Osteoblast (primary cell): ENCODE data around the gene SRCIN1. TPM values are rescaled to one million over a fixed set of nuclear protein-coding genes. Genes with fewer than 3 reads are reported as not detected.

Experiments used
- DNase-seq: peaks from one replicate; pipeline ENCODE4 v3.0.0; 2011; ENCODE audit warnings: low spot score, mixed read lengths; ENCODE audit not compliant: insufficient read length; ENCODE audit errors: missing footprints
- H2AFZ ChIP-seq: 2 replicates; pipeline ENCODE4 v1.6.0; 2011; ENCODE audit warnings: mild to moderate bottlenecking, low read length
- H3K27ac ChIP-seq: 2 replicates; pipeline ENCODE4 v1.5.1; 2011; ENCODE audit warnings: mild to moderate bottlenecking, low read depth, low read length, moderate library complexity
- H3K27me3 ChIP-seq: 2 replicates; pipeline ENCODE4 v1.6.0; 2012; ENCODE audit warnings: mild to moderate bottlenecking, control low read depth, inconsistent platforms, low read length, moderate library complexity; ENCODE audit not compliant: insufficient read depth
- H3K36me3 ChIP-seq: 2 replicates; pipeline ENCODE4 v1.5.1; 2011; ENCODE audit warnings: mild to moderate bottlenecking, low read length, control low read depth, moderate library complexity; ENCODE audit not compliant: insufficient read depth
- H3K4me1 ChIP-seq: 2 replicates; pipeline ENCODE4 v1.5.1; 2011; ENCODE audit warnings: mild to moderate bottlenecking, low read length, control low read depth, moderate library complexity; ENCODE audit not compliant: insufficient read depth
- H3K4me2 ChIP-seq: 2 replicates; pipeline ENCODE4 v1.6.0; 2011; ENCODE audit warnings: mild to moderate bottlenecking, low read length; ENCODE audit not compliant: insufficient read depth
- H3K4me3 ChIP-seq: fragments of 200-600 bp; sonication (generic); 3 replicates; pipeline ENCODE4 v1.5.1; 2012; ENCODE audit warnings: mild to moderate bottlenecking, low read length, inconsistent platforms; ENCODE audit not compliant: insufficient read depth
- H3K79me2 ChIP-seq: 2 replicates; pipeline ENCODE4 v1.6.0; 2012; ENCODE audit warnings: mild to moderate bottlenecking, low read length, control low read depth, inconsistent platforms; ENCODE audit not compliant: insufficient read depth
- H3K9me3 ChIP-seq: 2 replicates; pipeline ENCODE4 v1.5.1; 2011; ENCODE audit warnings: low read depth, low read length, control low read depth
- H4K20me1 ChIP-seq: 2 replicates; pipeline ENCODE4 v1.6.0; 2012; ENCODE audit warnings: mild to moderate bottlenecking, low read length, control low read depth; ENCODE audit not compliant: insufficient read depth
- CTCF ChIP-seq: IDR thresholded peaks from 2 replicates; pipeline ENCODE4 v1.5.1; 2011; ENCODE audit warnings: mild to moderate bottlenecking, low read depth, low read length, moderate library complexity; ENCODE audit errors: extremely low read depth
- total RNA-seq: library from RNA; depleted of rRNA; stranded (reverse); fragments of >200 nt; gene quantifications from 2 replicates; pipeline ENCODE4 v1.2.3, GENCODE V29; 2012

The SRCIN1 gene
- total RNA-seq, 1 donor: not detected

- DNase-seq: no peak
- Histone ChIP-seq H3K4me3 (no peak overlapping the region), H4K20me1 (no peaks in the 10 kb centered on the region), H3K79me2 (no peaks in the 10 kb centered on the region), H3K27ac (no peak overlapping the region), H3K4me2 (no peak overlapping the region), H3K4me1 (no peaks in the 10 kb centered on the region), H2AFZ (no peak overlapping the region), H3K9me3 (no peaks in the 10 kb centered on the region), H3K27me3 (peaks cover 39% of the 10 kb centered on the region), H3K36me3 (no peaks in the 10 kb centered on the region)
- TF ChIP-seq CTCF: no peak
These were observed 20.5 kb downstream of the SRCIN1 start for GRCh38 chr17:38585056-38585917.

GRCh38 chr17:38584350-38584925 lies 21.3 kb downstream of the SRCIN1 start:
- Histone ChIP-seq H3K36me3 (no peaks in the 10 kb centered on the region), H3K4me2 (no peak overlapping the region), H3K79me2 (no peaks in the 10 kb centered on the region), H3K27ac (no peak overlapping the region), H4K20me1 (peaks cover under 1% of the 10 kb centered on the region), H3K4me1 (peaks cover 5% of the 10 kb centered on the region), H3K9me3 (no peaks in the 10 kb centered on the region), H3K4me3 (no peak overlapping the region), H2AFZ (no peak overlapping the region), H3K27me3 (peaks cover 38% of the 10 kb centered on the region)
- DNase-seq: peak; percentile 99
- peak; percentile 93 for TF ChIP-seq CTCF

- DNase-seq: no peak
- Histone ChIP-seq H3K4me3 (no peak overlapping the region), H3K36me3 (no peaks in the 10 kb centered on the region), H3K79me2 (no peaks in the 10 kb centered on the region), H3K4me2 (no peak overlapping the region), H2AFZ (no peak overlapping the region), H4K20me1 (peaks cover 3% of the 10 kb centered on the region), H3K27ac (no peak overlapping the region), H3K27me3 (peaks cover 40% of the 10 kb centered on the region), H3K9me3 (no peaks in the 10 kb centered on the region), H3K4me1 (peaks cover 6% of the 10 kb centered on the region)
- no peak for TF ChIP-seq CTCF
These were observed 21.9 kb downstream of the SRCIN1 start for GRCh38 chr17:38583828-38584349.

GRCh38 chr17:38583176-38583575 lies 22.6 kb downstream of the SRCIN1 start:
- Histone ChIP-seq H3K9me3 (no peaks in the 10 kb centered on the region), H3K4me3 (no peak overlapping the region), H3K4me1 (peaks cover 6% of the 10 kb centered on the region), H2AFZ (no peak overlapping the region), H4K20me1 (peaks cover 3% of the 10 kb centered on the region), H3K27ac (no peak overlapping the region), H3K79me2 (no peaks in the 10 kb centered on the region), H3K36me3 (no peaks in the 10 kb centered on the region), H3K27me3 (peaks cover 38% of the 10 kb centered on the region), H3K4me2 (no peak overlapping the region)
- DNase-seq: no peak
- no peak for TF ChIP-seq CTCF
